Neural progenitor cell (in vitro differentiated cells): ENCODE data around the gene SLC43A2. TPM values are rescaled to one million over a fixed set of nuclear protein-coding genes. Genes with fewer than 3 reads are reported as not detected.

ENCODE experiments used
- DNase-seq: peaks from one replicate; pipeline ENCODE4 v3.0.0-alpha.2; 2016; ENCODE audit warnings: low spot score
- H2AFZ ChIP-seq: fragments of 200-600 bp; sonication (generic); replicated peaks from 2 replicates; pipeline ENCODE4 v1.6.1; 2016; ENCODE audit warnings: antibody characterized with exemption
- H3F3A ChIP-seq: fragments of 200-600 bp; sonication (generic); 2 replicates; pipeline ENCODE4 v1.6.1; 2016; ENCODE audit warnings: antibody characterized with exemption, low read depth
- H3K27ac ChIP-seq: fragments of 200-600 bp; sonication (generic); 2 replicates; pipeline ENCODE4 v1.5.1; 2016; ENCODE audit warnings: mild to moderate bottlenecking
- H3K27me3 ChIP-seq: fragments of 200-600 bp; sonication (generic); 2 replicates; pipeline ENCODE4 v1.6.1; 2016; ENCODE audit warnings: mild to moderate bottlenecking, moderate library complexity
- H3K36me3 ChIP-seq: fragments of 200-600 bp; sonication (generic); 2 replicates; pipeline ENCODE4 v1.5.1; 2016
- H3K4me1 ChIP-seq: fragments of 200-600 bp; sonication (generic); 2 replicates; pipeline ENCODE4 v1.6.1; 2016; ENCODE audit warnings: mixed run types
- H3K4me2 ChIP-seq: fragments of 200-600 bp; sonication (generic); 2 replicates; pipeline ENCODE4 v1.6.1; 2016
- H3K4me3 ChIP-seq: fragments of 200-600 bp; sonication (generic); 2 replicates; pipeline ENCODE4 v1.5.1; 2016
- H3K79me2 ChIP-seq: fragments of 200-600 bp; sonication (generic); 2 replicates; pipeline ENCODE4 v1.6.1; 2016; ENCODE audit warnings: low read depth
- H3K9ac ChIP-seq: fragments of 200-600 bp; sonication (generic); 2 replicates; pipeline ENCODE4 v1.6.1; 2016
- H3K9me3 ChIP-seq: fragments of 200-600 bp; sonication (generic); 2 replicates; pipeline ENCODE4 v1.5.1; 2016; ENCODE audit warnings: low read depth
- H4K20me1 ChIP-seq: fragments of 200-600 bp; sonication (generic); 2 replicates; pipeline ENCODE4 v1.6.1; 2016; ENCODE audit warnings: low read depth
- H3K27ac Mint-ChIP-seq: 3 replicates; pipeline ENCODE4 v1.8.0; 2021; ENCODE audit warnings: mixed read lengths
- H3K27me3 Mint-ChIP-seq: 2 replicates; pipeline ENCODE4 v1.8.0; 2022; ENCODE audit warnings: low read depth, mild to moderate bottlenecking, inconsistent platforms, moderate library complexity, mixed read lengths; ENCODE audit not compliant: insufficient read depth
- H3K36me3 Mint-ChIP-seq: 3 replicates; pipeline ENCODE4 v1.8.0; 2021; ENCODE audit warnings: mixed read lengths
- H3K4me1 Mint-ChIP-seq: 3 replicates; pipeline ENCODE4 v1.8.0; 2021; ENCODE audit warnings: mixed read lengths
- H3K4me3 Mint-ChIP-seq: 3 replicates; pipeline ENCODE4 v1.8.0; 2021; ENCODE audit warnings: mild to moderate bottlenecking, moderate library complexity, mixed read lengths
- H3K9me3 Mint-ChIP-seq: 3 replicates; pipeline ENCODE4 v1.8.0; 2020; ENCODE audit warnings: mixed read lengths
- EZH2 ChIP-seq: fragments of 200-600 bp; sonication (generic); IDR thresholded peaks from 2 replicates; pipeline ENCODE4 v1.6.1; 2017; ENCODE audit warnings: antibody characterized with exemption, mild to moderate bottlenecking, moderate library complexity
- EZH2phosphoT487 ChIP-seq: fragments of 200-600 bp; sonication (generic); IDR thresholded peaks from 2 replicates; pipeline ENCODE4 v1.6.1; 2017; ENCODE audit warnings: antibody characterized with exemption
- total RNA-seq: library from RNA; depleted of rRNA; stranded (reverse); fragments of >200 nt; gene quantifications from 2 replicates; pipeline ENCODE4 v1.2.3, GENCODE V29; 2015; ENCODE audit warnings: low replicate concordance
- TF ChIP-seq, protein P1 (sequence below): fragments of 200-600 bp; sonication (generic); IDR thresholded peaks from 2 replicates; pipeline ENCODE4 v1.5.1; 2017; ENCODE audit warnings: antibody characterized with exemption, mild to moderate bottlenecking

SLC43A2 gene
- total RNA-seq, 1 donor from 2014 or later, result 6.8 TPM

- Mint-ChIP-seq H3K36me3 (peaks cover 4% of the 10 kb centered on the region), H3K4me1 (peaks cover 25% of the 10 kb centered on the region), H3K4me3 (no peak overlapping the region), H3K9me3 (no peaks in the 10 kb centered on the region), H3K27ac (no peak overlapping the region), H3K27me3 (no peaks in the 10 kb centered on the region)
- no peaks in the 10 kb centered on the region for H3K27me3 ChIP-seq
- no peaks in the 10 kb centered on the region for H3F3A ChIP-seq
- no peak for TF ChIP-seq EZH2
- TF ChIP-seq EZH2phosphoT487, result no peak
- TF ChIP-seq, protein P1, sequence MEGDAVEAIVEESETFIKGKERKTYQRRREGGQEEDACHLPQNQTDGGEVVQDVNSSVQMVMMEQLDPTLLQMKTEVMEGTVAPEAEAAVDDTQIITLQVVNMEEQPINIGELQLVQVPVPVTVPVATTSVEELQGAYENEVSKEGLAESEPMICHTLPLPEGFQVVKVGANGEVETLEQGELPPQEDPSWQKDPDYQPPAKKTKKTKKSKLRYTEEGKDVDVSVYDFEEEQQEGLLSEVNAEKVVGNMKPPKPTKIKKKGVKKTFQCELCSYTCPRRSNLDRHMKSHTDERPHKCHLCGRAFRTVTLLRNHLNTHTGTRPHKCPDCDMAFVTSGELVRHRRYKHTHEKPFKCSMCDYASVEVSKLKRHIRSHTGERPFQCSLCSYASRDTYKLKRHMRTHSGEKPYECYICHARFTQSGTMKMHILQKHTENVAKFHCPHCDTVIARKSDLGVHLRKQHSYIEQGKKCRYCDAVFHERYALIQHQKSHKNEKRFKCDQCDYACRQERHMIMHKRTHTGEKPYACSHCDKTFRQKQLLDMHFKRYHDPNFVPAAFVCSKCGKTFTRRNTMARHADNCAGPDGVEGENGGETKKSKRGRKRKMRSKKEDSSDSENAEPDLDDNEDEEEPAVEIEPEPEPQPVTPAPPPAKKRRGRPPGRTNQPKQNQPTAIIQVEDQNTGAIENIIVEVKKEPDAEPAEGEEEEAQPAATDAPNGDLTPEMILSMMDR, result no peak
- no peaks in the 10 kb centered on the region for H3K9me3 ChIP-seq
- DNase-seq, result no peak
- H4K20me1 ChIP-seq, result no peaks in the 10 kb centered on the region
- H3K9ac ChIP-seq, result no peak overlapping the region
- H3K36me3 ChIP-seq, result no peaks in the 10 kb centered on the region
- H3K4me1 ChIP-seq, result peaks cover 4% of the 10 kb centered on the region
- H2AFZ ChIP-seq, result no peak overlapping the region
- no peak overlapping the region for H3K27ac ChIP-seq
- no peak overlapping the region for H3K4me2 ChIP-seq
- no peaks in the 10 kb centered on the region for H3K79me2 ChIP-seq
- no peak overlapping the region for H3K4me3 ChIP-seq
Measured at GRCh38 chr17:1590029-1590746, 38.4 kb downstream of the SLC43A2 start.

GRCh38 chr17:1588821-1589585, 39.6 kb downstream of the SLC43A2 start:
- peaks cover 4% of the 10 kb centered on the region for H3K36me3 Mint-ChIP-seq
- H3K4me1 Mint-ChIP-seq, result peaks cover 26% of the 10 kb centered on the region
- H3K4me3 ChIP-seq, result no peak overlapping the region
- no peaks in the 10 kb centered on the region for H3K9me3 Mint-ChIP-seq
- no peak overlapping the region for H3K4me2 ChIP-seq
- H3K4me3 Mint-ChIP-seq, result no peak overlapping the region
- H3K36me3 ChIP-seq, result no peaks in the 10 kb centered on the region
- H4K20me1 ChIP-seq, result no peaks in the 10 kb centered on the region
- no peak overlapping the region for H3K9ac ChIP-seq
- TF ChIP-seq EZH2phosphoT487 (no peak), EZH2 (no peak)
- TF ChIP-seq, protein P1, result no peak
- H3K27ac Mint-ChIP-seq, result no peak overlapping the region
- peaks cover 4% of the 10 kb centered on the region for H3K4me1 ChIP-seq
- no peaks in the 10 kb centered on the region for H3K27me3 ChIP-seq
- H3K9me3 ChIP-seq, result no peaks in the 10 kb centered on the region
- no peaks in the 10 kb centered on the region for H3K79me2 ChIP-seq
- no peaks in the 10 kb centered on the region for H3F3A ChIP-seq
- DNase-seq, result no peak
- no peak overlapping the region for H2AFZ ChIP-seq
- no peaks in the 10 kb centered on the region for H3K27me3 Mint-ChIP-seq
- no peak overlapping the region for H3K27ac ChIP-seq

- Histone ChIP-seq H3K4me3 (no peak overlapping the region), H4K20me1 (no peaks in the 10 kb centered on the region), H3K4me1 (peaks cover 4% of the 10 kb centered on the region), H3K9me3 (no peaks in the 10 kb centered on the region), H3K9ac (no peak overlapping the region), H3K79me2 (no peaks in the 10 kb centered on the region), H3K4me2 (no peak overlapping the region), H3K27ac (no peak overlapping the region), H3F3A (no peaks in the 10 kb centered on the region), H3K27me3 (no peaks in the 10 kb centered on the region), H2AFZ (no peak overlapping the region), H3K36me3 (no peaks in the 10 kb centered on the region)
- Mint-ChIP-seq H3K27me3 (peaks cover 2% of the 10 kb centered on the region), H3K36me3 (peaks cover 4% of the 10 kb centered on the region), H3K9me3 (no peaks in the 10 kb centered on the region), H3K27ac (no peak overlapping the region), H3K4me3 (no peak overlapping the region), H3K4me1 (peaks cover 19% of the 10 kb centered on the region)
- DNase-seq, result no peak
- TF ChIP-seq EZH2, result no peak
- TF ChIP-seq EZH2phosphoT487, result no peak
- TF ChIP-seq, protein P1, result no peak
Measured at GRCh38 chr17:1584167-1584566, 44.5 kb downstream of the SLC43A2 start.
